DMS79 treated with DMSO at 0.1 percent for 48 hours (cell line): Measurements from ENCODE around the gene LPAR4.
"Not testable (repeated sequence)": the region's sequence is repeated elsewhere in the genome, so short reads cannot be mapped to it uniquely, and the experiment has no call there.

Experiments used
- DNase-seq: peaks from one replicate; lab custom pipeline; 2025; lab: John Stamatoyannopoulos, UW

LPAR4 gene, protein sequence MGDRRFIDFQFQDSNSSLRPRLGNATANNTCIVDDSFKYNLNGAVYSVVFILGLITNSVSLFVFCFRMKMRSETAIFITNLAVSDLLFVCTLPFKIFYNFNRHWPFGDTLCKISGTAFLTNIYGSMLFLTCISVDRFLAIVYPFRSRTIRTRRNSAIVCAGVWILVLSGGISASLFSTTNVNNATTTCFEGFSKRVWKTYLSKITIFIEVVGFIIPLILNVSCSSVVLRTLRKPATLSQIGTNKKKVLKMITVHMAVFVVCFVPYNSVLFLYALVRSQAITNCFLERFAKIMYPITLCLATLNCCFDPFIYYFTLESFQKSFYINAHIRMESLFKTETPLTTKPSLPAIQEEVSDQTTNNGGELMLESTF

DNA sequence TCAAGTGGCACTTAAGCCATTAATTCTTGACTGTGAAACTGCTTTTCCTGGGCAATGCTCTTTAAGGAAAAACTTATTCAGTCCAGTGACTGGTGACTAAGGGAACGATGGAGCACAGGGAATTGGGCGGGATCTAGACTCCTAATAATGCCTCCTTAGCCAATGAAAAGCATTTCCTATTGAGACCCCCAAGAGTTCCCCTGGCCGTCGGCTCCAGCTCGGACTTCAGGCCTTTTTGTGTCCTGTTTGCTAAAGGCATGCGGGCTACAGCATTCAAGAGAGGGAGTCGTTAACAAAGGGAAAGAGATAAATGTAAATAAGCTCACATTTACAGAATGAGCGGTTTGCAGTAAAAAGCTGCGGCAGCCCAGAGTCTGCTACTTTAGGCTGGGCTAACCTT, at the start of gene LPAR4:
Gene LPAR4 (plus strand): TSS at position 232 of the 400 bp plus-strand sequence. CDS start 7,150 bp downstream, outside the sequence.
- no peak for DNase-seq

DNA sequence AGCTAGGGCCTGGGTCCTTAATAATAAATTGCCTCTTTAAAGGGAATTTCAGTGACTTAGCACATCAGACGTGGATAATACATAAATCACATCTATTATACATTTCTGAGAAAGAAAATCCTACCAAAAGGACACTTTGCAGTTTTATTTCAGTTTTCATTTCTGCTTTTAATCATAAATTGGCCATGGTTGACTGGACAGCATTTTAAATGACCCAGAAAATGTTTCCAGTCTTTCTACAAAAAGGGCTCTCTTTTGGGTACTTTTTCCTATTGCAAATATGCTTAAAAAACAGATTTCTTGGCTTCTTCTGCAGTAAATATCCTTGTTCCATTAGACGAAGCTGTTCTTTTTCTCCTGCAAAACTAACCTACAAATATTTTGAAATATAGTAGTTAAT, 41.4 kb upstream of the LPAR4 start:
- no peak for DNase-seq

DNA sequence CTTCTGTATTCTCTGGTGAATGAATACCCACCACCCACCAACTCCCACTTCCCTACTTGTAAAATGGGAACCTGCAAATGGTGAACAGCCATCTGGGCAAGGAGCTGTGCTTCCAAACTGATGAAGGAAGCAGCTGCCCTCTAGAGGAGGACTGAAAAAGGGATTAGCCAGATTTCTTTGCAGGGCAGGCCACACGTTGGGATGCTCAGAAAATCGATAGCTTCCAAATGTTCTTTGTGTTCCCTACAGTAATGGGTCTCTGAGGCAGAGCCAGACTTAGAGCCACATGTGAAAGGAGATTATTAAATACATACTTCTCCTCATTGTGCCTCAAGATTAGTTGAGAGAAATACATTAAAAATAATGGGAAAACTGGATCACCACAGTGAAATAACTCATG, 39.3 kb upstream of the LPAR4 start:
- no peak for DNase-seq

DNA sequence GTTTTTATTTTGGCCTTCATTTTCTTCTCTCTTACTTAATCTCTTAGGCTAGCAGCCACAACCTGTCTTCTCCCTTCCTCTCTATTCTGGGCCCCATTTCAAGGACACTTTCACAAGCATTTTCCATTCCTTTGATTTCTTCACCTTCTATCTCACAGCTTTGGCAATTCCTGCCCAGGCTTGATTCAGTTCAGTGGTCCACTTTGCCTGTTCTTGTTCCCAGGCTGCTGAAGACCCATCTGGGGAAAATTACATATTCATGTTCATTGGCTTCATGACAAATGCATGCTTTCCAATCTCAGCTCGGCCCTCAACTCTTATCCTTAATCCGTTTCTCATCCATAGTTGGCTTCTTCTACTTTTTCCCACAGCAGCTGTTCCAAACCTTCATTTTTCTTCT, 38.7 kb upstream of the LPAR4 start:
- DNase-seq = no peak

DNA sequence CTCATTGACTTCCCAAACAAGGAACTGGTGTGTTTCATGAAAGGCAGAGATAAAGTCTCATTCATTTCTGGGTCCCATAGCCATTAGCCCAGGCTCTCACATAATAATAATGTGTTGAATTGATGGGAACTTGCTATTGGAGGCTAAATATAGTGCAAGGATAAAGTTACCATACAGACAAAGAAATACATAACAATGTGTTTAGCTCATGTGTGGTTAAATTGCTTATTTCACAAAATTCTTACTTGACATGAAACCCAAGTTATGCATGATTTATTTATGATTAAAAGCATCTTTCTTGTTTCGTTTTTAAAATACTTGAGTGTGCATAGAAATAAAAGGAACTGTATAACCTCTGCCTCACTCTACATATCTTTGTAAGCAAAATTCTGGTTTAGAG, 37.3 kb upstream of the LPAR4 start:
- DNase-seq = no peak

DNA sequence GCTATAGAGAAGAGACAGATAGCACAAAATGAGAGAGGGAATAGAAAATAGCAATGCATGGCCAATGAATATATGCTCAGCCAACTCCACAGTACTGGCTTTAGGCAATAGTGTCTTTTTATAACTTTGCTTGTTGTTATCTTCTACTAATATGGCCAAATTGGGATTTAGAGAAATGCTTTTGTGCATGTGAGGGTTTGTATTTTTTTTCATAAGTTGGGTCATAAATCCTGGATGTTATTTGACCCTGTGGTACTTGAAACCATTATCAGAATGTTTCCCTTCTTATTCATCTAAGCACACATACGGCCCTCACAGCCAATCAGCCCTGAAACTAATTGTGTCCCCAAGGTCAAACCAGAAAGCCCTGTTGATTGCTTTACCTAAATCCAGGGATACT, 35.2 kb upstream of the LPAR4 start:
- DNase-seq = no peak

DNA sequence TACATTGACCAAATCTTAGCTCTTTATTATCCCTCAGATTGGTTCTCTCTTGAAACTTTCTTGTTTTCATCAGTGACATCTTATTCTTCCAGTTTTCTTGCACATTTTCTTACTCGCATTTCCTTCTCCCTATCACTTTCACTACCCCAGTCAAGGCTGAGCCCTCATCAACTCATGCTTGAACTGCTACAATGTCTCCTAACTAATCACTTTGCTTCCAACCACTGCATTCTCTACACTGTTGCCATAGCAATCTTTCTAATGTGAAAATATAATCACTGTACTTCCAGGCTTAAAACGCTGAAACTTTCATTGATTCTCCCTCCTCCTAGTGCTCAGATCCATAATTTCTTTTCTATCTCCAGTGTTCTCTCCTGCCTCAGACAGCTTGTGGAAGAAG, 22.2 kb upstream of the LPAR4 start:
- DNase-seq = no peak

DNA sequence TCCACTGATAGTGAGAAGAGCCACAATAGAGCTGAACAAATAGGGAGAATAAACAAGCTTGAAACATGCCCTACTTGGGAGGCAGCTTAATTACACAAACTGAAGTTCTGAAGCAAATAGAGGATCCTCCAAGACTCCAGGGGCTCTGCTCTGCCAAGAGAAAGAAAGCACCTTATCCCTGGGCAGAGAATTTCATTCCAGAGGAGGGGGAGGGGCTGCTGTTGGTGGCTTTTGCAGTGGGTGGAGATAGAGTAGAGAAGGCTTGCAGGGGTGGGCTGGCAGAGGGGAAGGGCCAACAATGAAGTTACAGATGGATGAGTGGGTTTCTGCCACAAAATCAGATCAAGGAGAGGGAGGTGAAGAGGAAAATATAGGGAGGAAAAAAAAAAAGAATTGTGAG, 1.0 kb upstream of the LPAR4 start:
- DNase-seq = no peak

DNA sequence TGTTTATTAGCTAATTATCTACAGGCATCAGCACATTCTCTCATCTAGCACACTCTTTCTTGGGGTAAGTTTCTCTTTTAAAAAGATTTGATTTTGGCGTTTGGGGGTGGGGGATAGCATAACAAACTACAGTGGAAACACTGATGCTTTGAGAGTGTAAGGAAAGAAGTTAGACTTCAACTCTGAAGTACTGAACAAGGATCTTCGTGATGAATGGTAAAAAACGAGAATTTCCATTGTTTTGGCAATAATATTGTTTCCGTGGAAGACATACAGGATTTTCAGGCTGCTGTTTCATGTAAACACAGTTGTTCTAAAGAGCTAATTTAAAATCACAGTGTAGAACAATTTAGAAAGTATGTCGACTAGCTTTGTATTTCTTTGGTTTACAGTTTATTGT, 451 bp downstream of the LPAR4 start:
- DNase-seq = no peak

DNA sequence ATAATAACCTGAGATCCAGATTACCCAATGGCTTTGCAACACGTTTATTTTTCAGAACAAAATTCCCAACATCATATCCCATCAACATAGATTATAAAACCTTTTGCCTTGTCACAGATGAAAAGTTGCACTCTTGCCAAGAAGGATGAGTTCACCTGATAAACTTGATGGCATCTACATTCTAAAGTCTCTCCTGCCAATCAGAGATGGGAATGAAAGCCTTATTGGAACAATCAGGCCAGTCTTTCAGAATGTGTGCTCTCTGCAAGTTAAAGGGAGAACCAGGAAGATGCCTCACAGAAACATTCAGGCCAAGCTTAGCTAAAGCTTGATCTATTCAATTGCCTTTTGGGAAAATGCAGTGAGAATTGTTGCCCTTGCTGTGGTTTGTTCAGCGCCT, 1.3 kb downstream of the LPAR4 start:
- DNase-seq = no peak

DNA sequence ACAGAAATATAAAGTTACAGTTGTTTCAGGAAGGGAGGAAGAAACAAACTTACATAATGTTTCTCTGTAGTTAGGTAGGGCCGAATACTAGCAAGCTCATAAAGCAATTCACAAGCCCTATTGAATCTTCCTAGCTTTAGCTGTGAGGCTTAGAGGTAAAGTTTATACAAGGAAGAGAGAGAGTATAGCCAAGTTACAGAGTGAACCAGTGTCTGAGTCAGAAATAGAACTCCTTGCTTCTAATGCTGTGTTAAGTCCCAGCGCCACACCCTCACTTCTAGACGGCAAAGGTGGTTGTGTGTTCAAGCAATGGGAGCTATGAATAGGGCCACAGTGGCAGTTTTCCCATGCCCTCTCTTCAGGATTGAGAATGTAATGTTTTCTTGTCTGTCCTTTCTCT, 6.1 kb downstream of the LPAR4 start:
- no peak for DNase-seq

DNA sequence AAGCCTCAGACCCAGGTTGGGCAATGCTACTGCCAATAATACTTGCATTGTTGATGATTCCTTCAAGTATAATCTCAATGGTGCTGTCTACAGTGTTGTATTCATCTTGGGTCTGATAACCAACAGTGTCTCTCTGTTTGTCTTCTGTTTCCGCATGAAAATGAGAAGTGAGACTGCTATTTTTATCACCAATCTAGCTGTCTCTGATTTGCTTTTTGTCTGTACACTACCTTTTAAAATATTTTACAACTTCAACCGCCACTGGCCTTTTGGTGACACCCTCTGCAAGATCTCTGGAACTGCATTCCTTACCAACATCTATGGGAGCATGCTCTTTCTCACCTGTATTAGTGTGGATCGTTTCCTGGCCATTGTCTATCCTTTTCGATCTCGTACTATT, 7.4 kb downstream of the LPAR4 start:
- DNase-seq = no peak

DNA sequence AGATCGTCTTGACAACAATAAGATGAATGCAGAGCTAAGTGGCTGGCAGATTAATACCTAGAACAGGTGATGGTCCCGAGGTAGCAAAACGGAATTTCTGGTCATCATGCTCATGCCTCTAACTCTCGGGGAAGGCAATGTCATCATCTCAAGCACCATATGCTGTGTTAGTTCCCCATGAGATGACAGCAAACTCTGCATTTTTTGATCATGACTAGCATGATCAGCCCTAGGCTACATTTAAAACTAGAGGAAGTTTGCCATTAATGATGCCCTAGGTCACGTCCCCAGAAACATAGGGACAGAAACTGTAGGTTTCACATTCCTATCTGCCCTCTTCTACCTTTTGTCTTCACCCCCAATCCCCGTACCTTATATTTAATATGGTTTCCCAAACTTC, 11.6 kb downstream of the LPAR4 start:
- no peak for DNase-seq

DNA sequence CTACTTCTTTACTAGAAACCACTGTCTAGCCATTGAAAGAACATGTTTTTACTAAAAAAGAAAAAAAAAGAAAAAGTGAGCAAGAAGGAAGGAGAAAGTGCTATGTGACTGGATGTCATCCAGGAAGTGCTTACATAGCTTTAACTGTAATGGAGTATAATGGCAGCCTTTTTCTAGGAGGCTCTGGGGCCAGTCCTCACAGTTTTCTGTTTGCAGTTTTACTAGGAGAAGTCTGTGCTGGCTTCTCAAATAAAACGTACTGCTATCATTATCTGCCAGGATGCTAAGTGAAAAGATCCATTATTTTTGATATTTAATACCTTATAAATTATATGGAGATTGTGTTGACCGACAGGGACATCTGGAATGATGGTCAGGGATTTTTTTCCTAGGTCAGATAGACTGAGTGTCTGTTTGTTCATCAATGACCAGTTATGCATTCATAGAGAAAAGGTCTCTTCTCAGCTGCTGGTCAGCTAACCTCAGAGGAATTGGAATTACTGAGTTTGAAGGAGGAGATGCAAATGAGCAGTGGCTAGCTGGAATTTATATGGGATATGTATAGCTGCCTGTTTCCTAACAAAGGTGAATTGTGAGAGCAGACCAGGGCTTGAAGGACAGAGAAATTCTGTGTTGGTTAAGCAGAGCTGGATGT, 21.7 kb downstream of the LPAR4 start:
- DNase-seq = no peak

DNA sequence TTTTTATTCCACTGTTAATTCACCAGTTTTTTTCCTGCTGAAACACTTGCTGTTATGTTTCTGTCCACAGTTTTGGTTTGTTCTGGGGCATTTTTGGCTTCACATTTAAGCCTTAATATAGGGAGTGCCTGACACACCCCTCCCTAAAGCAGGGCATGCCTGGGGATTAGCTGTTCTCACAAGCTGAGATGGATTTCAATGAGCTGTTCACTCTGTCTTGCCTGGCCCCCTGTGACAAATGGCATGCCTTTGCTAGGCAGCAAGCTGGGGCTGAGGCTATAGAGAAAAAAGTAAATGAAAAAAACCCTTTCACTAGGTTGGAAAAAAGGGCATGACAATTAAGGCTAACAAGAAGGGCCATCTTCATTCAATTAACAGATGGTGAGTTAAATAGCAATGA, 22.4 kb downstream of the LPAR4 start:
- no peak for DNase-seq

DNA sequence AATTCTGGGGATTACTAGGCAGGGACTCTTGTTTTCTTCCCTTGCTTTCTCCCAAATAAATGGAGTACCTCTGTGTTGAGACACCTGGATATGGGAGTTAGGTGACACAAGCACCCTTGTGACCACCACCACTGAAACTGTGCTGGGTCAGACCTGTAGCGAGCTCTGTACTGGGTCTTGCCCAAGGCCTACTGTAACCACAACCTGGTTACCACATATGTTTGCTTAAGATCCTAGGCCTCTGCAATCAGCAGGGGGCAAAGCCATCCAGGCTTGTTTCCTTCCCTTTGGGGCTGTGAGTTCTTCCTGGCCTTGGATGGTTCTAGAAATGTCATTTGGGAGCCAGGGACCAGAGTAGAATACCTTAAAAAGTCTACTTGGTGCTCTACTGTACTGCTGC, 49.4 kb downstream of the LPAR4 start:
- no peak for DNase-seq

DNA sequence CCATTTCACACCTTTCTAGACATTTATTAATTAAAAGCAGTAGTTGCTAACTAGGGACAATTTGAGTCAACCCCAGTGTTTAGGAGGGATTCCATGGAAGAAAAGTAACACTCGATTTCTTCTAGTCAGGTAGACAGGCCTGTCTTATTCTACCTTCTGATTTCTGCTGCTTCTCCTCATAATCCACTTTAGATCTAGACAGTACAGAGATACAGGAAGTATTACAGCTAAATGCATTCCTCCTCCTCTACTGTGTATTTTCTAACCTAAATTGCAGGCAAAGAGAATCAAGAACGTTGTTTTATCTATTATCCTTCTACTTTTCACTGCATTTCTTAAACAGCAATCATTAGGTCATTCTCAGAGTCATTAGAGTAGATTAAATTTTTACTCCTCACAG, 52.6 kb downstream of the LPAR4 start:
- DNase-seq = no peak

DNA sequence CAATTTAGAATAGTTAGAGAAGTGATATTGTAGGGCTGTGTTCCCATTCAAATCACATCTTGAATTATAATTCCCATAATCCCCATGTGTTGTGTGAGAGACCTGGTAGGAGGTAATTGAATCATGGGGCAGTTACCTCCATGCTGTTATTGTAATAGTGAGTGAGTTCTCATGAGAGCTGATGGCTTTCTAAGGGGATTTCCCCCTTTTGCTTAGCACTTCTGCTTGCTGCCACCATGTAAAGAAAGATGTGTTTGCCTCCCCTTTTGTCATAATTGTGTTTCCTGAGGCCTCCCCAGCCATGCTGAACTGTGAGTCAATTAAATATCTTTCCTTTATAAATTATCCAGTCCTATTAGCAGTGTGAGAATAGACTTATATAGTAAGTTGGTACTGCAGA, 53.2 kb downstream of the LPAR4 start:
- DNase-seq = no peak

DNA sequence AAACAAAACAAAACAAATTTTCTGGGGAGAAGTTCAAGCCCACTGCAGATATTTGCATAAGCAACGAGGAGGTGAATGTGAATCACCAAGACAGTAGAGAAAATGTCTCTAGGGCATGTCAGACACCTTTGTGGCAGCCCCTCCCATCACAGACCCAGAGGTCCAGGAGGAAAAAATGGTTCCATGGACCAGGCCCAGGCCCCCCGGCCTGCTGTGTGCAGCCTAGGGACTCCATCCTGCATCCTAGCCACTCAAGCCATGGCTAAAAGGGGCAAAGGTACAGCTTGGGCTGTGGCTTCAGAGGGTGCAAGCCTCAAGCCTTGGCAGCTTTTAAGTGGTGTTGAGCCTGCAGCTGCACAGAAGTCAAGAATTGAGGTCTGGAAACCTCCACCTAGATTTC, 54.0 kb downstream of the LPAR4 start:
- DNase-seq = no peak

DNA sequence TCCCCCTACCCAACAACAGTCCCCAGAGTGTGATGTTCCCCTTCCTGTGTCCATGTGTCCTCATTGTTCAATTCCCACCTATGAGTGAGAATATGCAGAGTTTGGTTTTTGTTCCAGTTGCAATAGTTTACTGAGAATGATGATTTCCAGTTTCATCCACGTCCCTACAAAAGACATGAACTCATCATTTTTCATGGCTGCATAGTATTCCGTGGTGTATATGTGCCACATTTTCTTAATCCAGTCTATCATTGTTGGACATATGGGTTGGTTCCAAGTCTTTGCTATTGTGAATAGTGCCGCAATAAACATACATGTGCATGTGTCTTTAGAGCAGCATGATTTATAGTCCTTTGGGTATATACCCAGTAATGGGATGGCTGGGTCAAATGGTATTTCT, 55.0 kb downstream of the LPAR4 start:
- DNase-seq = not testable (repeated sequence)
